ENCODE measurements around the gene MMP11. TPM values are rescaled to one million over a fixed set of nuclear protein-coding genes. Genes with fewer than 3 reads are reported as not detected.

MMP11 gene
- total RNA-seq, 4 donors from 2014 or later = 2.8 to 6.5 (median 5.4) TPM

DNA sequence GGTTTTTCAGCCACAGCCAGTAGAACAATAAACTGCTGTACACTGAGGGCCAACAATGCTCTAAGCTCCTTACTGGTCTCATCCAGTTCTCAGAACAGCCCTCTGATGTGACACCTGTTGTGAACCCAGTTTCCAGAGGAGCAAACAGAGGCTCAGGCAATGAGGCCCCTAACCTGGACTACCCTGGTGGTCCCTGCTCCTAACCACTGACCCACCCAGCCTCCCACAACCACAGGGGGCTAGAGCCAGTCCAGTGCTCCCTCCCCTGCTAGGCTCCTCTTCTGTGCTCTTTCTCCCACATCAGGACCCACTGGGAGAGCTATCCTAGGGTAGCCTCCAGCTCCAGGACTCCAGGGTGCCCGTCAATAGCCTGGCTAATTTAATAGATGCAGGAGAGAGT lies 10.1 kb downstream of the MMP11 start:
- H3K9me3 ChIP-seq = no peaks in the 10 kb centered on the region
- no peaks in the 10 kb centered on the region for H3K27me3 ChIP-seq
- peaks cover 12 to 42% (median 36%) of the 10 kb centered on the region in 4 donors for H3K4me1 ChIP-seq
- peaks cover 0 to 19% (median 1%) of the 10 kb centered on the region in 4 donors for H3K36me3 ChIP-seq
- no peak for DNase-seq (ENCODE audit: extremely low spot score)
- no peak overlapping the region for H3K27ac ChIP-seq (replicated peaks in 1 of 4)
- TF ChIP-seq POLR2AphosphoS5 (IDR thresholded peaks at IDR 0.05) (no peak), EP300 (IDR thresholded peaks at IDR 0.05) (no peak)
- TF ChIP-seq, protein P1, sequence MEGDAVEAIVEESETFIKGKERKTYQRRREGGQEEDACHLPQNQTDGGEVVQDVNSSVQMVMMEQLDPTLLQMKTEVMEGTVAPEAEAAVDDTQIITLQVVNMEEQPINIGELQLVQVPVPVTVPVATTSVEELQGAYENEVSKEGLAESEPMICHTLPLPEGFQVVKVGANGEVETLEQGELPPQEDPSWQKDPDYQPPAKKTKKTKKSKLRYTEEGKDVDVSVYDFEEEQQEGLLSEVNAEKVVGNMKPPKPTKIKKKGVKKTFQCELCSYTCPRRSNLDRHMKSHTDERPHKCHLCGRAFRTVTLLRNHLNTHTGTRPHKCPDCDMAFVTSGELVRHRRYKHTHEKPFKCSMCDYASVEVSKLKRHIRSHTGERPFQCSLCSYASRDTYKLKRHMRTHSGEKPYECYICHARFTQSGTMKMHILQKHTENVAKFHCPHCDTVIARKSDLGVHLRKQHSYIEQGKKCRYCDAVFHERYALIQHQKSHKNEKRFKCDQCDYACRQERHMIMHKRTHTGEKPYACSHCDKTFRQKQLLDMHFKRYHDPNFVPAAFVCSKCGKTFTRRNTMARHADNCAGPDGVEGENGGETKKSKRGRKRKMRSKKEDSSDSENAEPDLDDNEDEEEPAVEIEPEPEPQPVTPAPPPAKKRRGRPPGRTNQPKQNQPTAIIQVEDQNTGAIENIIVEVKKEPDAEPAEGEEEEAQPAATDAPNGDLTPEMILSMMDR (IDR thresholded peaks at IDR 0.05) = no peak
- H3K4me3 ChIP-seq = no peak overlapping the region
- intact Hi-C loops (cut with DNase I) = no loop called here
- 100% methylated on average over 1 of the region's 1 CpG for WGBS

DNA sequence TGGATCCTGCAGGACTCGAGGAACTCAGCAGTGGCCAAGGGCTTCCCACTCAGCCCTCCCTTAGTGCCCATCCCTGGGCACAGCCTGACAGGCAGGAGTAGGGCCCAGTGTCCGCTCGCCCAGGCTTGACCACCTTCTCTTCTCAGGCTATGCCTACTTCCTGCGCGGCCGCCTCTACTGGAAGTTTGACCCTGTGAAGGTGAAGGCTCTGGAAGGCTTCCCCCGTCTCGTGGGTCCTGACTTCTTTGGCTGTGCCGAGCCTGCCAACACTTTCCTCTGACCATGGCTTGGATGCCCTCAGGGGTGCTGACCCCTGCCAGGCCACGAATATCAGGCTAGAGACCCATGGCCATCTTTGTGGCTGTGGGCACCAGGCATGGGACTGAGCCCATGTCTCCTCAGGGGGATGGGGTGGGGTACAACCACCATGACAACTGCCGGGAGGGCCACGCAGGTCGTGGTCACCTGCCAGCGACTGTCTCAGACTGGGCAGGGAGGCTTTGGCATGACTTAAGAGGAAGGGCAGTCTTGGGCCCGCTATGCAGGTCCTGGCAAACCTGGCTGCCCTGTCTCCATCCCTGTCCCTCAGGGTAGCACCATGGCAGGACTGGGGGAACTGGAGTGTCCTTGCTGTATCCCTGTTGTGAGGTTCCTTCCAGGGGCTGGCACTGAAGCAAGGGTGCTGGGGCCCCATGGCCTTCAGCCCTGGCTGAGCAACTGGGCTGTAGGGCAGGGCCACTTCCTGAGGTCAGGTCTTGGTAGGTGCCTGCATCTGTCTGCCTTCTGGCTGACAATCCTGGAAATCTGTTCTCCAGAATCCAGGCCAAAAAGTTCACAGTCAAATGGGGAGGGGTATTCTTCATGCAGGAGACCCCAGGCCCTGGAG lies 10.9 kb downstream of the MMP11 start:
- intact Hi-C loops (cut with DNase I) = no loop called here
- no peak for DNase-seq (ENCODE audit: extremely low spot score)
- H3K27ac ChIP-seq (replicated peaks in 1 of 4) = peak overlapping the region in 1 of 4 donors; percentile 39
- peaks cover 0 to 19% (median 1%) of the 10 kb centered on the region in 4 donors for H3K36me3 ChIP-seq
- no peaks in the 10 kb centered on the region for H3K9me3 ChIP-seq
- no peak overlapping the region for H3K4me3 ChIP-seq
- TF ChIP-seq POLR2A (IDR thresholded peaks at IDR 0.05; ENCODE audit: low read depth) (no peak), POLR2AphosphoS5 (IDR thresholded peaks at IDR 0.05) (no peak), EP300 (IDR thresholded peaks at IDR 0.05) (no peak)
- TF ChIP-seq, protein P1 (IDR thresholded peaks at IDR 0.05) = no peak
- 90% methylated on average over 7 of the region's 15 CpGs for WGBS
- H3K4me1 ChIP-seq = peaks cover 14 to 43% (median 37%) of the 10 kb centered on the region in 4 donors
- H3K27me3 ChIP-seq = no peaks in the 10 kb centered on the region

DNA sequence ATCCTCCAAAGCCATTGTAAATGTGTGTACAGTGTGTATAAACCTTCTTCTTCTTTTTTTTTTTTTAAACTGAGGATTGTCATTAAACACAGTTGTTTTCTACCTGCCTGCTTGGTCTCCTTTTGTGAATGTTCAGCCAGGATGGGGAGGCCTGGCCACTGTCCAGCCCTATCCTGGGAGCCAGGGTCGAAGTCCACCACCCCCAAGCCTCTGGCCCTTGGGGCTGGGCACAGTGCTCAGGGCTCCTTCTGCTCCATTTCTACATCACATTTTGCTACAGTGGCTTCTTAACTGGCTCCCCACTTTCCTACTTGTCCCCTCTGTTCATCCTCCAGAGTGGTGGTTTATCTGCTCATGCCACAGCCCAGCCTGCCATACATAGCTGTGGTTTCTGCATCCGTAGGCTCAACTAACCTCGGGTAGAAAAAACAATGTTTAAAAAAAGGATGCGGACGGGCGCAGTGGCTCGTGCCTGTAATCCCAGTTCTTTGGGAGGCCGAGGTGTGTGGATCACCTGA lies 11.6 kb downstream of the MMP11 start:
- intact Hi-C loops (cut with DNase I) = no loop called here
- Histone ChIP-seq H3K27ac (replicated peaks in 1 of 4) (peak overlapping the region in 2 of 4 donors; percentile 17 to 46), H3K4me1 (peaks cover 21 to 50% (median 45%) of the 10 kb centered on the region in 4 donors), H3K9me3 (no peaks in the 10 kb centered on the region), H3K27me3 (no peaks in the 10 kb centered on the region), H3K36me3 (peaks cover 0 to 19% (median 1%) of the 10 kb centered on the region in 4 donors), H3K4me3 (no peak overlapping the region)
- TF ChIP-seq EP300 (IDR thresholded peaks at IDR 0.05) (no peak), POLR2A (IDR thresholded peaks at IDR 0.05; ENCODE audit: low read depth) (no peak), POLR2AphosphoS5 (IDR thresholded peaks at IDR 0.05) (no peak)
- TF ChIP-seq, protein P1 (IDR thresholded peaks at IDR 0.05) = no peak
- 75% methylated on average over 8 of the region's 8 CpGs for whole genome bisulfite sequencing
- no peak for DNase-seq (ENCODE audit: extremely low spot score)

DNA sequence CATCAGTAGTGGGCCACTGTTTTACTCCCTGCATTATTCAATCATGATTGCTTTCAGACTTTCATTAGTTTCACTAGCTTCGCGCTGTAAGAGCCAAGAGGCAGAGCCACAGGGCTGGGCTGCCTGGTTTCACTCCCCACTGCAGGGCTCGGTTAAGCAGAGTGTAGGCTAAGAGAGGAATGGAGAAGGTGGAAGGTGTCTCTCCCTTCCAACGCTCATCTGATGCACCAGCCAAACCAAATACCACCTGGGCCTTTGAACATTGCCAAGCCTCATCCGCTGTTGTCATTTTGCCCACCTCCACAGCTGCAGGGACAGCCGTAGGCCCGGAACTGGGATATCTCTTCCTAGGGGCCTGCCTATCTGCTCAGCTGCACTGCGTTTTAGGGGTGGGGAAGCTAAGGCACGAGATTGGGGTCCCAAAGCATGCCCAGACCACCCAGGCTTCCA lies 13.6 kb downstream of the MMP11 start:
- intact Hi-C loops (cut with DNase I) = loop anchor here (2.0 kb wide), 1 partner anchor 17 kb away; no protein-coding TSS in a partner anchor
- Histone ChIP-seq H3K27ac (replicated peaks in 1 of 4) (peak overlapping the region; percentile 95 to 100 (median 99)), H3K4me1 (peaks cover 28 to 63% (median 59%) of the 10 kb centered on the region in 4 donors), H3K4me3 (peak overlapping the region; percentile 78 to 96 (median 91)), H3K9me3 (no peaks in the 10 kb centered on the region), H3K36me3 (peaks cover 0 to 14% (median 1%) of the 10 kb centered on the region in 4 donors), H3K27me3 (no peaks in the 10 kb centered on the region)
- no peak for DNase-seq (ENCODE audit: extremely low spot score)
- WGBS = 30% methylated on average over 9 of the region's 9 CpGs
- no peak for TF ChIP-seq POLR2A (IDR thresholded peaks at IDR 0.05; ENCODE audit: low read depth)
- TF ChIP-seq, protein P1 (IDR thresholded peaks at IDR 0.05) = no peak
- no peak for TF ChIP-seq EP300 (IDR thresholded peaks at IDR 0.05)
- TF ChIP-seq POLR2AphosphoS5 (IDR thresholded peaks at IDR 0.05) = no peak
